ENCODE measurements around the gene UBE2D1.

DNA sequence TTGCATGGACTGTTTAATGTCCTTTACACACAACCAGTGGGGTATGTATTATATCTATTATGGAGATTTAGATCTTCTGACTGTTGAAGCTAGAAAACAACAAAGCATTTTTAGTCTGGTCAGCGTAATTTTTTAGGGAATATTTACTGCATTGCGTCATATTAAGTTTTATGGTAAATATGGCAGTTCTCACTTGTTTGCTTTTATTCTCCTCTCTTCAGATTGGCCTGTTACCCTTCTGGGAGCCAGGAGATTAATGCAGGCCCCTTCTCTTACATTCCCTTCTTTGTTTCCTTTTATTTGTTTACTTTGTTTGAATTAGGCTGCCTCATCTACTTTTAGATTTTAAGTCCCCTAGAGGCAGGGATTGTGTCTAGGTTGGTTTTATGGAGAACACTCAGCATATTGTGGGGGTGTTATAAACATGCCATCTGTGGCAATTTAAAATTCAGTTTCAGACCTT, 13.8 kb downstream of the UBE2D1 start:
- no peak for TF ChIP-seq POLR2AphosphoS5 (IDR thresholded peaks at IDR 0.05; ENCODE audit: insufficient read depth, low read depth, low read length)
- no peak for TF ChIP-seq EZH2 (IDR thresholded peaks at IDR 0.05; ENCODE audit: borderline replicate concordance, low read depth, low read length, severe bottlenecking)
- TF ChIP-seq, protein P1, sequence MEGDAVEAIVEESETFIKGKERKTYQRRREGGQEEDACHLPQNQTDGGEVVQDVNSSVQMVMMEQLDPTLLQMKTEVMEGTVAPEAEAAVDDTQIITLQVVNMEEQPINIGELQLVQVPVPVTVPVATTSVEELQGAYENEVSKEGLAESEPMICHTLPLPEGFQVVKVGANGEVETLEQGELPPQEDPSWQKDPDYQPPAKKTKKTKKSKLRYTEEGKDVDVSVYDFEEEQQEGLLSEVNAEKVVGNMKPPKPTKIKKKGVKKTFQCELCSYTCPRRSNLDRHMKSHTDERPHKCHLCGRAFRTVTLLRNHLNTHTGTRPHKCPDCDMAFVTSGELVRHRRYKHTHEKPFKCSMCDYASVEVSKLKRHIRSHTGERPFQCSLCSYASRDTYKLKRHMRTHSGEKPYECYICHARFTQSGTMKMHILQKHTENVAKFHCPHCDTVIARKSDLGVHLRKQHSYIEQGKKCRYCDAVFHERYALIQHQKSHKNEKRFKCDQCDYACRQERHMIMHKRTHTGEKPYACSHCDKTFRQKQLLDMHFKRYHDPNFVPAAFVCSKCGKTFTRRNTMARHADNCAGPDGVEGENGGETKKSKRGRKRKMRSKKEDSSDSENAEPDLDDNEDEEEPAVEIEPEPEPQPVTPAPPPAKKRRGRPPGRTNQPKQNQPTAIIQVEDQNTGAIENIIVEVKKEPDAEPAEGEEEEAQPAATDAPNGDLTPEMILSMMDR (IDR thresholded peaks at IDR 0.05; ENCODE audit: extremely low read depth in 1 of 2, insufficient read depth in 1 of 2, low read depth in 1 of 2, low read length in 2 of 2) = no peak
